Measurements from ENCODE around the gene ARFGAP3.
"Not testable (repeated sequence)": the region's sequence is repeated elsewhere in the genome, so short reads cannot be mapped to it uniquely, and the experiment has no call there.

Gene ARFGAP3

DNA sequence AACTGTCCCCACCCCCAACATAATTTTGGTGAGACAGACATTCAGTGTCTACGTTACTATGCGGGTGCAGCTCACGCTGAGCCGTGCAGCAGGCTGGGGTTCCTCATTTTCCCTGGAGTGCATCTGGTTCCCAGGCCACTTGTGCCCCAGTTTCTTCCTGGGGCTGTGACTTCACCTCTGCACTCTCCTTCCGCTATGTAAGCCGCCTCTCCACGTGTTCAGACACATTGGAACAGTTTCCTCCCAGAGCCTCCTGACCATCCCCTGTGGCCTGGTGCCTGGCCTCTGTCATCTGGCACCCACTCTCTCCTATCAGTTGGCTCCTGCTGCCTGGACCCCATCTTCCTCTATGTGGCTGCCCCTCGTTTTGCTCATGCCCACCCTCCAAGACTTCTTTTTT lies 90.2 kb downstream of the ARFGAP3 start:
- Histone ChIP-seq H3K36me3 (ENCODE audit: control insufficient read depth in 4 of 4, insufficient read depth in 4 of 4, low read length in 3 of 4) (no peaks in the 10 kb centered on the region), H3K4me3 (ENCODE audit: control insufficient read depth in 1 of 7, extremely low read depth in 1 of 7, insufficient read depth in 4 of 7, low read depth in 2 of 7, low read length in 6 of 7) (no peak overlapping the region), H3K27me3 (replicated peaks in 2 of 5; ENCODE audit: control insufficient read depth in 4 of 5, insufficient read depth in 5 of 5, low read length in 4 of 5) (no peaks in the 10 kb centered on the region), H3K9me3 (ENCODE audit: control extremely low read depth in 1 of 5, control insufficient read depth in 4 of 5, insufficient read depth in 2 of 5, low read depth in 1 of 5, low read length in 4 of 5) (no peaks in the 10 kb centered on the region), H3K4me1 (ENCODE audit: control extremely low read depth in 1 of 4, control insufficient read depth in 4 of 4, insufficient read depth in 4 of 4, low read length in 3 of 4) (peaks cover 0 to 8% (median 5%) of the 10 kb centered on the region in 4 experiments), H3K27ac (ENCODE audit: insufficient read depth in 1 of 2, low read depth in 1 of 2, low read length in 2 of 2, poor library complexity in 1 of 2, severe bottlenecking in 2 of 2) (no peak overlapping the region)
- WGBS (ENCODE audit: insufficient coverage) = 50% methylated on average over 5 of the region's 8 CpGs
- ChIA-PET POLR2A (no interaction called here), CTCF (no interaction called here)
- peak in 2 of 3 donors; percentile 62 to 79 for DNase-seq

DNA sequence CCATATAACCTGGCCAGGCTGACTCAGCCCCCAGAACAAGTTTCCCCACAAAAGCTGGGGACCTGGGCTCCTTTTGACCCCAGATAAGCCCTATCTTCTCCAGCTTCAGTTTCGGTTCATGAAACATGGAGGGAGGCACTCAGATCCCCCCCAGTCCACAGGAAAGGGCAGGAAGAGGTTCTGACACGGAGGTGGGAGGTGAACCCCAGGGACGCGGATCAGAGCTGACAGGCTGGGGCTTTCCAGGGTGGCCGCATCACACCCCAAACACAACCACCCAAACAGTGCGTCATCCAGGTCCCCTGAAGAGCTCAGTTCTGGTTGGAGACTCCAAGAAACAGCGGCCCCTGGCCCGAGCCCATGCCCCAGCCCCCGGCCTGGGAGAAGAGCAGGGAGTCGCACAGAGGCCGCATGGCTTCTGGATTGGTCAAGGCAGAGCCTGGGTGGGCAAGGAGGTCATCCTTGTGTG lies 92.1 kb downstream of the ARFGAP3 start:
- peak in 1 of 3 donors; percentile 10 for DNase-seq
- peaks cover 0 to 6% (median 5%) of the 10 kb centered on the region in 4 experiments for H3K4me1 ChIP-seq (ENCODE audit: control extremely low read depth in 1 of 4, control insufficient read depth in 4 of 4, insufficient read depth in 4 of 4, low read length in 3 of 4)
- H3K4me3 ChIP-seq (ENCODE audit: control insufficient read depth in 1 of 7, extremely low read depth in 1 of 7, insufficient read depth in 4 of 7, low read depth in 2 of 7, low read length in 6 of 7) = no peak overlapping the region
- WGBS (ENCODE audit: insufficient coverage) = 87% methylated on average over 11 of the region's 11 CpGs
- H3K27ac ChIP-seq (ENCODE audit: insufficient read depth in 1 of 2, low read depth in 1 of 2, low read length in 2 of 2, poor library complexity in 1 of 2, severe bottlenecking in 2 of 2) = no peak overlapping the region
- H3K9me3 ChIP-seq (ENCODE audit: control extremely low read depth in 1 of 5, control insufficient read depth in 4 of 5, insufficient read depth in 2 of 5, low read depth in 1 of 5, low read length in 4 of 5) = no peaks in the 10 kb centered on the region
- ChIA-PET CTCF (no interaction called here), POLR2A (no interaction called here)
- H3K27me3 ChIP-seq (replicated peaks in 2 of 5; ENCODE audit: control insufficient read depth in 4 of 5, insufficient read depth in 5 of 5, low read length in 4 of 5) = no peaks in the 10 kb centered on the region
- H3K36me3 ChIP-seq (ENCODE audit: control insufficient read depth in 4 of 4, insufficient read depth in 4 of 4, low read length in 3 of 4) = no peaks in the 10 kb centered on the region

DNA sequence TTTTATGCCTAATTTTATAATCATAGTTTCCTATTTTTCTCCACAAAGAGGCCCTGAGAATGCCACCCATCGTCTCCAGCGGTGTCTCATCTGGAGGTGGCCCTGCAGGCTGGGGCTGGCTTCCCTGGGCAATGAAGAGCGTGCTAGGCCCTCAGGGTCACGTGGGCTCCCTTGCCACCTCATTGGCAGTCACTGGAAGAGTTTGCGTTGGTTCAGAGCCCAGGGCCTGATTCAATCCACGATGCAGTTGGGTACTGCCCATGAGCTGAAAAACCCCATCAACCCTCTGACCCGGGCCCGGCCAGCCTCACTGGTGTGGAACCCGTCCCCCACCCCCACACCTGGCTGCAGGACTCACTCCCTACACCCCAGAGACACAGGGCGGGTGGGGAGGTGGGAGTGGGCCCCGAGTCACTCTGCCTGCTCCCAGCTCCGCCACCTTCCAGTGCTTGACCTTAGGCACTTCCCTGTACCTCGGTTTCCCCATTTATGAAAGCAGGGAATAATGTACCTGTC lies 93.0 kb downstream of the ARFGAP3 start:
- Histone ChIP-seq H3K9me3 (ENCODE audit: control extremely low read depth in 1 of 5, control insufficient read depth in 4 of 5, insufficient read depth in 2 of 5, low read depth in 1 of 5, low read length in 4 of 5) (no peaks in the 10 kb centered on the region), H3K4me1 (ENCODE audit: control extremely low read depth in 1 of 4, control insufficient read depth in 4 of 4, insufficient read depth in 4 of 4, low read length in 3 of 4) (peaks cover 0 to 5% (median 2%) of the 10 kb centered on the region in 4 experiments), H3K27me3 (replicated peaks in 2 of 5; ENCODE audit: control insufficient read depth in 4 of 5, insufficient read depth in 5 of 5, low read length in 4 of 5) (no peaks in the 10 kb centered on the region), H3K4me3 (ENCODE audit: control insufficient read depth in 1 of 7, extremely low read depth in 1 of 7, insufficient read depth in 4 of 7, low read depth in 2 of 7, low read length in 6 of 7) (no peak overlapping the region), H3K36me3 (ENCODE audit: control insufficient read depth in 4 of 4, insufficient read depth in 4 of 4, low read length in 3 of 4) (no peaks in the 10 kb centered on the region), H3K27ac (ENCODE audit: insufficient read depth in 1 of 2, low read depth in 1 of 2, low read length in 2 of 2, poor library complexity in 1 of 2, severe bottlenecking in 2 of 2) (no peak overlapping the region)
- CTCF ChIA-PET = no interaction called here
- no peak for DNase-seq
- POLR2A ChIA-PET = no interaction called here
- WGBS (ENCODE audit: insufficient coverage) = 98% methylated on average over 9 of the region's 13 CpGs

DNA sequence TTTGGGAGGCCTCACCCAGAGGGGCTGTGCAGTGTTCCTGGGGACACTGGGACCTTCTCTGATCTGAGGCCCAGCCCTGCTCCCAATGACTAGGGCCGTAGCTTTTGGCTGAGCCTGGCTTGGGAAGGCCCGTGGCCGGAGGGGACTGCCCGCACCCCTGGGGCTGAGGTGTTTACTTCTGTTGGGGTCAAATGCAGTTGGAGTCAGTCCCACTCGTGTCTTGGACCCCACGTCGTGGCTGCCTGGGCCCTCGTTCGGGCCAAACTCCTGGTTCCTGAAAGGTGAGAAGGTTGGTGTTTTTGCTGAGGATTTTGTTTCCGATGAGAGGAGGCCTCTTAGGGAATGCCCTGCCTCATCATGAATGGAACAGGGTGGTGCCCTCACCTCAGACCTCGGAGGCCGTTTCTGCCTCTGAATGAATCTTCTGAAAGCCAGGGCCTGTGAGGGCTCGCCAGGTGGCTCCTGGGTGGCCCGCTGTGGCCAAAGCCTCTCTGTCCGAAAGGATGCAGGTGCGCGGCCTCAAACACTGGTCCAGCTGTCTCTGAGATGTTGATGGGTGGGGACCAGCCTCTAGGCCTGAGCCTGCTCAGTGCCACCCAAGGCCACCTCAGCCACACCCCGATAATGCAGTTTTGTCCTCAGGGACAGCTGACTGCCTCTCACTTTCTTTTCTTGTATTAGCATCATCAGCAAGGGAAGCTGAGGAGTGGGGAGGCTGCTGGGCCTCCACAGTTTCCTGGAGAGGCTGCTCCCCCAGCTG lies 96.1 kb downstream of the ARFGAP3 start:
- Histone ChIP-seq H3K36me3 (ENCODE audit: control insufficient read depth in 4 of 4, insufficient read depth in 4 of 4, low read length in 3 of 4) (no peaks in the 10 kb centered on the region), H3K27me3 (replicated peaks in 2 of 5; ENCODE audit: control insufficient read depth in 4 of 5, insufficient read depth in 5 of 5, low read length in 4 of 5) (peaks cover 0 to 4% (median 0%) of the 10 kb centered on the region in 5 experiments), H3K4me3 (ENCODE audit: control insufficient read depth in 1 of 7, extremely low read depth in 1 of 7, insufficient read depth in 4 of 7, low read depth in 2 of 7, low read length in 6 of 7) (no peak overlapping the region), H3K9me3 (ENCODE audit: control extremely low read depth in 1 of 5, control insufficient read depth in 4 of 5, insufficient read depth in 2 of 5, low read depth in 1 of 5, low read length in 4 of 5) (no peaks in the 10 kb centered on the region), H3K4me1 (ENCODE audit: control extremely low read depth in 1 of 4, control insufficient read depth in 4 of 4, insufficient read depth in 4 of 4, low read length in 3 of 4) (no peaks in the 10 kb centered on the region), H3K27ac (ENCODE audit: insufficient read depth in 1 of 2, low read depth in 1 of 2, low read length in 2 of 2, poor library complexity in 1 of 2, severe bottlenecking in 2 of 2) (no peak overlapping the region)
- POLR2A ChIA-PET = no interaction called here
- CTCF ChIA-PET = no interaction called here
- DNase-seq = no peak
- WGBS (ENCODE audit: insufficient coverage) = 98% methylated on average over 7 of the region's 18 CpGs

DNA sequence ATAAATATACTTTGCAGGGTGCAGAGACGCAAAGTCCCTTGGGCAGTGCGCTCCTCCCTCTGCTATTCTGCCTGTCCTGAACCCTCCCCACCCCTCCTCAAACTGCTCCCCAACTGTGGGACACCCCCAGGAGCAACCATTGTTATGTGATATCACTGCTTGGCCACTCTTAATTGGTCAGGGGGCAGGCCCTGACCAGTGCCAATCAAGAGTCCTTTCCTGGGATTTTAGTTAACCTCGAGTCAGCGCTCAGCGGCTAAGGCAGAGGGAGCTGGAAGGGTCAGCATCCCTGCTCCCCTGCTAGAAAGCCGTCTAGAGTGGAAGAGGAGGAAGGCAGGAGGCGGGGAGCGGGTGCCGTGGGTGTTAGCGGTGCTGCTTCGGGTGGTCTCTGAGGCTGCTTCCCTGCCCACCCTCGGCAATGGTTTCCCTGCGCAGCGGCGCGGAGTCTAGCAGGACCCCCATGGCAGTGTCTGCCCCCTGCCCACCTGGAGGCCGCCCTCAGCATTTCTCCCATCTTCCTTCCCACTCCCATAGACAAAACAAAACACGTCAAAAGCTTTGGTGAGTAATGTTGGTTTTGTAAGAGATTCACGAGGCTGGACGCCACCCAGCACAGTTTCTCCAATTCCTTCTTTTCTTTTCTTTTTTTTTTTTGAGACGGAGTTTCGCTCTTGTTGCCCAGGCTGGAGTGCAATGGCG lies 98.0 kb downstream of the ARFGAP3 start:
- no peaks in the 10 kb centered on the region for H3K36me3 ChIP-seq (ENCODE audit: control insufficient read depth in 4 of 4, insufficient read depth in 4 of 4, low read length in 3 of 4)
- WGBS (ENCODE audit: insufficient coverage) = 95% methylated on average over 12 of the region's 23 CpGs
- DNase-seq = no peak
- H3K9me3 ChIP-seq (ENCODE audit: control extremely low read depth in 1 of 5, control insufficient read depth in 4 of 5, insufficient read depth in 2 of 5, low read depth in 1 of 5, low read length in 4 of 5) = no peaks in the 10 kb centered on the region
- no peak overlapping the region for H3K4me3 ChIP-seq (ENCODE audit: control insufficient read depth in 1 of 7, extremely low read depth in 1 of 7, insufficient read depth in 4 of 7, low read depth in 2 of 7, low read length in 6 of 7)
- peaks cover 0 to 4% (median 0%) of the 10 kb centered on the region in 5 experiments for H3K27me3 ChIP-seq (replicated peaks in 2 of 5; ENCODE audit: control insufficient read depth in 4 of 5, insufficient read depth in 5 of 5, low read length in 4 of 5)
- H3K4me1 ChIP-seq (ENCODE audit: control extremely low read depth in 1 of 4, control insufficient read depth in 4 of 4, insufficient read depth in 4 of 4, low read length in 3 of 4) = no peaks in the 10 kb centered on the region
- CTCF ChIA-PET = no interaction called here
- H3K27ac ChIP-seq (ENCODE audit: insufficient read depth in 1 of 2, low read depth in 1 of 2, low read length in 2 of 2, poor library complexity in 1 of 2, severe bottlenecking in 2 of 2) = no peak overlapping the region
- POLR2A ChIA-PET = no interaction called here

DNA sequence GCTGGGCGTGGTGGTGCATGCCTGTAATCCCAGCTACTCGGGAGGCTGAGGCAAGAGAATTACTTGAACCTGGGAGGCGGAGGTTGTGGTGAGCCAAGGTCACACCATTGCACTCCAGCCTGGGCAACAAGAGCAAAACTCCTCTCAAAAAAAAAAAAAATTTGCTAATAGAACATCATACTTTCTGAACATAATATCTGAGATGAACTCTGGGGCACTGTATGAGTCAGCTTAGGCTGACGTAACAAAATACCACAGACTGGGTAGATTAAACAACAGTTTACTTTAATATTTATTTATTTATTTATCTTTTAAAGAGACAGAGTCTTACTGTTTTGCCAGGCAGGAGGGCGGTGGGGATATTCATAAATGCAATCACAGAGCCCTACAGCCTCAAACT lies 101.5 kb downstream of the ARFGAP3 start:
- H3K36me3 ChIP-seq (ENCODE audit: control insufficient read depth in 4 of 4, insufficient read depth in 4 of 4, low read length in 3 of 4); H3K27ac ChIP-seq (ENCODE audit: insufficient read depth in 1 of 2, low read depth in 1 of 2, low read length in 2 of 2, poor library complexity in 1 of 2, severe bottlenecking in 2 of 2); H3K27me3 ChIP-seq (replicated peaks in 2 of 5; ENCODE audit: control insufficient read depth in 4 of 5, insufficient read depth in 5 of 5, low read length in 4 of 5); POLR2A ChIA-PET; H3K4me3 ChIP-seq (ENCODE audit: control insufficient read depth in 1 of 7, extremely low read depth in 1 of 7, insufficient read depth in 4 of 7, low read depth in 2 of 7, low read length in 6 of 7); H3K9me3 ChIP-seq (ENCODE audit: control extremely low read depth in 1 of 5, control insufficient read depth in 4 of 5, insufficient read depth in 2 of 5, low read depth in 1 of 5, low read length in 4 of 5): not testable (repeated sequence)
- no CpG with 5 or more reads among the region's 5 CpGs for WGBS (ENCODE audit: insufficient coverage)
- DNase-seq = peak in 1 of 3 donors; percentile 37
- CTCF ChIA-PET = interaction anchor here (0.6 to 1.1 kb wide), 2 partner anchors 61 to 208 kb away, joined by 3 read pairs; no protein-coding TSS in a partner anchor
- H3K4me1 ChIP-seq (ENCODE audit: control extremely low read depth in 1 of 4, control insufficient read depth in 4 of 4, insufficient read depth in 4 of 4, low read length in 3 of 4) = peaks cover 0 to 12% (median 3%) of the 10 kb centered on the region in 4 experiments

DNA sequence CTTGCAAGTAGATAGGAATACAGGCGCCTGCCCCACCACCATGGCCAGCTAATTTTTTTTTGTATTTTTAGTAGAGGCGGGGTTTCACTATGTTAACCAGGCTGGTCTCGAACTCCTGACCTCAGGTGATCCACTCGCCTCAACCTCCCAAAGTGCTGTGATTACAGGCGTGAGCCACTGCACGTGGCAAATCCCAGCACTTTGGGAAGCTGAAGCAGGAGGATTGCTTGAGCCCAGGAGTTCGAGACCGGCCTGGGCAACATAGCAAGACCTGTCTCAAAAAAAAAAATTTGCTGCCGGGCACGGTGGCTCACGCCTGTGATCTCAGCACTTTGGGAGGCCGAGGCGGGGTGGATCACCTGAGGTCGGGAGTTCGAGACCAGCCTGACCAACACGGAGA lies 102.0 kb downstream of the ARFGAP3 start:
- WGBS (ENCODE audit: insufficient coverage) = 90% methylated on average over 11 of the region's 16 CpGs
- H3K27me3 ChIP-seq (replicated peaks in 2 of 5; ENCODE audit: control insufficient read depth in 4 of 5, insufficient read depth in 5 of 5, low read length in 4 of 5); H3K9me3 ChIP-seq (ENCODE audit: control extremely low read depth in 1 of 5, control insufficient read depth in 4 of 5, insufficient read depth in 2 of 5, low read depth in 1 of 5, low read length in 4 of 5); H3K27ac ChIP-seq (ENCODE audit: insufficient read depth in 1 of 2, low read depth in 1 of 2, low read length in 2 of 2, poor library complexity in 1 of 2, severe bottlenecking in 2 of 2); H3K36me3 ChIP-seq (ENCODE audit: control insufficient read depth in 4 of 4, insufficient read depth in 4 of 4, low read length in 3 of 4); POLR2A ChIA-PET; DNase-seq; H3K4me3 ChIP-seq (ENCODE audit: control insufficient read depth in 1 of 7, extremely low read depth in 1 of 7, insufficient read depth in 4 of 7, low read depth in 2 of 7, low read length in 6 of 7): not testable (repeated sequence)
- H3K4me1 ChIP-seq (ENCODE audit: control extremely low read depth in 1 of 4, control insufficient read depth in 4 of 4, insufficient read depth in 4 of 4, low read length in 3 of 4) = peaks cover 0 to 12% (median 3%) of the 10 kb centered on the region in 4 experiments
- CTCF ChIA-PET = interaction anchor here (0.6 to 1.1 kb wide), 2 partner anchors 62 to 209 kb away, joined by 3 read pairs; no protein-coding TSS in a partner anchor

Data from common myeloid progenitor, CD34-positive (primary cell).